Naive B cell (primary cell): ENCODE measurements around the gene GJB2. TPM values are rescaled to one million over a fixed set of nuclear protein-coding genes. Genes with fewer than 3 reads are reported as not detected.
A peak's percentile ranks its signal among the peaks of the same experiment; 100 is the strongest.

Experiments used
- ATAC-seq, 2 donors: fragments of 150-1000 bp; cut with Tn5 transposase; 2 replicates each; pipeline ENCODE4 v1.10.0; 2021; ENCODE audit warnings: low read depth in 2 of 2, mild to moderate bottlenecking in 2 of 2, moderate library complexity in 2 of 2
- DNase-seq: peaks from one replicate; pipeline ENCODE4 v3.0.0; 2022
- H3K27ac Mint-ChIP-seq, 6 donors: one replicate each; pipeline ENCODE4 v1.8.0; 2020 to 2022; ENCODE audit warnings: mild to moderate bottlenecking in 6 of 6, mixed read lengths in 6 of 6, moderate library complexity in 5 of 6, inconsistent platforms in 2 of 6
- H3K27me3 Mint-ChIP-seq, 3 donors: one replicate each; pipeline ENCODE4 v1.8.0; 2021 to 2022; ENCODE audit warnings: mixed read lengths in 3 of 3, mild to moderate bottlenecking in 1 of 3
- H3K36me3 Mint-ChIP-seq, 2 donors: one replicate each; pipeline ENCODE4 v1.8.0; 2020 to 2022; ENCODE audit warnings: mixed read lengths in 2 of 2, inconsistent platforms in 1 of 2, mild to moderate bottlenecking in 1 of 2
- H3K4me1 Mint-ChIP-seq, 3 donors: one replicate each; pipeline ENCODE4 v1.8.0; 2020 to 2022; ENCODE audit warnings: mixed read lengths in 3 of 3, inconsistent platforms in 1 of 3, mild to moderate bottlenecking in 1 of 3, moderate library complexity in 1 of 3
- H3K4me3 Mint-ChIP-seq, 8 donors: one replicate each; pipeline ENCODE4 v1.8.0; 2020 to 2022; ENCODE audit warnings: mild to moderate bottlenecking in 8 of 8, mixed read lengths in 8 of 8, moderate library complexity in 8 of 8, inconsistent platforms in 2 of 8
- H3K9me3 Mint-ChIP-seq, 7 donors: one replicate each; pipeline ENCODE4 v1.8.0; 2020 to 2022; ENCODE audit warnings: mixed read lengths in 7 of 7, mild to moderate bottlenecking in 5 of 7, inconsistent platforms in 2 of 7, moderate library complexity in 1 of 7
- polyA plus RNA-seq, 6 donors: library from polyadenylated mRNA; unstranded; fragments of 300-500 nt; fragmentation: Illumina TruSeq; gene quantifications; one replicate each; pipeline ENCODE4 v1.2.3, GENCODE V29; 2021; ENCODE audit warnings: low read depth in 6 of 6

The GJB2 gene
- not detected for polyA plus RNA-seq

- ATAC-seq (peak in 1 of 2 donors; percentile 18), DNase-seq (no peak)
- Mint-ChIP-seq H3K4me3 (peak within 1 kb of the TSS; percentile 78 to 90 (median 83)), H3K27me3 (peaks cover 53 to 63% (median 59%) of the 10 kb centered on the region in 3 donors), H3K9me3 (peaks cover 0 to 2% (median 0%) of the 10 kb centered on the region in 7 donors), H3K27ac (no peak within 1 kb of the TSS), H3K36me3 (no peaks in the 10 kb centered on the region), H3K4me1 (peaks cover 19 to 22% (median 20%) of the 10 kb centered on the region in 3 donors)
Observed at GRCh38 chr13:20192836-20193161, at the start of gene GJB2. Gene GJB2 (minus strand): TSS chr13:20192938. CDS start chr13:20189581, 3,357 bp downstream.

- H3K9me3 Mint-ChIP-seq, result peaks cover 0 to 9% (median 0%) of the 10 kb centered on the region in 7 donors
- no peak overlapping the region for H3K27ac Mint-ChIP-seq
Observed at GRCh38 chr13:20241593-20241992, 48.9 kb upstream of the GJB2 start.

GRCh38 chr13:20239748-20240147 is 47.0 kb upstream of the GJB2 start:
- peak overlapping the region in 1 of 6 donors; percentile 7 for H3K27ac Mint-ChIP-seq
- H3K4me3 Mint-ChIP-seq, result no peak overlapping the region
- peaks cover 0 to 9% (median 0%) of the 10 kb centered on the region in 7 donors for H3K9me3 Mint-ChIP-seq
- ATAC-seq (no peak), DNase-seq (no peak)
- H3K4me1 Mint-ChIP-seq, result no peaks in the 10 kb centered on the region
- peaks cover 32 to 65% (median 54%) of the 10 kb centered on the region in 3 donors for H3K27me3 Mint-ChIP-seq
- no peaks in the 10 kb centered on the region for H3K36me3 Mint-ChIP-seq

More at GRCh38 chr13:20241593-20241992, 48.9 kb upstream of the GJB2 start:
- Mint-ChIP-seq H3K27me3 (peaks cover 29 to 52% (median 51%) of the 10 kb centered on the region in 3 donors), H3K4me1 (no peaks in the 10 kb centered on the region), H3K4me3 (no peak overlapping the region), H3K36me3 (no peaks in the 10 kb centered on the region)
- ATAC-seq, result no peak
- DNase-seq, result no peak

- no peaks in the 10 kb centered on the region for H3K9me3 Mint-ChIP-seq
Observed at GRCh38 chr13:20232556-20233277, 40.0 kb upstream of the GJB2 start.

GRCh38 chr13:20231839-20232555 is 39.3 kb upstream of the GJB2 start, which contains the start of gene GJB6:
Gene GJB6 (minus strand): TSS chr13:20232319. CDS start chr13:20223480, 8,839 bp downstream.
- peak within 1 kb of the TSS in 2 of 6 donors; percentile 15 to 85 for H3K27ac Mint-ChIP-seq

More at GRCh38 chr13:20232556-20233277, 40.0 kb upstream of the GJB2 start:
- Mint-ChIP-seq H3K4me1 (peaks cover 0 to 14% (median 8%) of the 10 kb centered on the region in 3 donors), H3K27me3 (peaks cover 48 to 57% (median 55%) of the 10 kb centered on the region in 3 donors), H3K27ac (no peak overlapping the region), H3K36me3 (no peaks in the 10 kb centered on the region), H3K4me3 (peak overlapping the region in 4 of 8 donors; percentile 12 to 59 (median 36))
- ATAC-seq (no peak), DNase-seq (no peak)

GRCh38 chr13:20230913-20231838 is 38.4 kb upstream of the GJB2 start:
- no peak for ATAC-seq
- Mint-ChIP-seq H3K9me3 (no peaks in the 10 kb centered on the region), H3K4me1 (peaks cover 0 to 14% (median 8%) of the 10 kb centered on the region in 3 donors), H3K36me3 (no peaks in the 10 kb centered on the region), H3K4me3 (peak overlapping the region; percentile 29 to 84 (median 74)), H3K27me3 (peaks cover 44 to 58% (median 47%) of the 10 kb centered on the region in 3 donors), H3K27ac (peak overlapping the region in 2 of 6 donors; percentile 15 to 85)
- DNase-seq, result no peak

More at GRCh38 chr13:20231839-20232555, 39.3 kb upstream of the GJB2 start, which contains the start of gene GJB6:
- ATAC-seq, result peak; percentile 21 to 35
- peaks cover 47 to 57% (median 49%) of the 10 kb centered on the region in 3 donors for H3K27me3 Mint-ChIP-seq
- H3K36me3 Mint-ChIP-seq, result no peaks in the 10 kb centered on the region
- H3K9me3 Mint-ChIP-seq, result no peaks in the 10 kb centered on the region
- peak within 1 kb of the TSS; percentile 29 to 84 (median 74) for H3K4me3 Mint-ChIP-seq
- DNase-seq, result peak; percentile 14
- peaks cover 0 to 14% (median 8%) of the 10 kb centered on the region in 3 donors for H3K4me1 Mint-ChIP-seq

- H3K4me1 Mint-ChIP-seq, result peaks cover 0 to 12% (median 8%) of the 10 kb centered on the region in 3 donors
- ATAC-seq (no peak), DNase-seq (no peak)
- no peak overlapping the region for H3K27ac Mint-ChIP-seq
- H3K27me3 Mint-ChIP-seq, result peaks cover 32 to 43% (median 40%) of the 10 kb centered on the region in 3 donors
- no peak overlapping the region for H3K4me3 Mint-ChIP-seq
- H3K36me3 Mint-ChIP-seq, result no peaks in the 10 kb centered on the region
- H3K9me3 Mint-ChIP-seq, result no peaks in the 10 kb centered on the region
Observed at GRCh38 chr13:20227730-20228129, 35.0 kb upstream of the GJB2 start.

GRCh38 chr13:20227288-20227687 is 34.5 kb upstream of the GJB2 start:
- no peak for DNase-seq
- Mint-ChIP-seq H3K27me3 (peaks cover 31 to 40% (median 39%) of the 10 kb centered on the region in 3 donors), H3K4me1 (peaks cover 0 to 11% (median 8%) of the 10 kb centered on the region in 3 donors), H3K27ac (no peak overlapping the region), H3K4me3 (no peak overlapping the region), H3K9me3 (no peaks in the 10 kb centered on the region), H3K36me3 (no peaks in the 10 kb centered on the region)
- ATAC-seq, result no peak

GRCh38 chr13:20222553-20222952 is 29.8 kb upstream of the GJB2 start:
- DNase-seq (no peak), ATAC-seq (no peak)
- Mint-ChIP-seq H3K27ac (no peak overlapping the region), H3K27me3 (peaks cover 6 to 19% (median 19%) of the 10 kb centered on the region in 3 donors), H3K4me1 (peaks cover 0 to 4% (median 3%) of the 10 kb centered on the region in 3 donors), H3K4me3 (no peak overlapping the region), H3K36me3 (no peaks in the 10 kb centered on the region), H3K9me3 (peaks cover 0 to 3% (median 0%) of the 10 kb centered on the region in 7 donors)

GRCh38 chr13:20221772-20222171 is 29.0 kb upstream of the GJB2 start:
- Mint-ChIP-seq H3K27me3 (peaks cover 6 to 19% (median 11%) of the 10 kb centered on the region in 3 donors), H3K27ac (no peak overlapping the region), H3K4me1 (peaks cover 0 to 4% (median 3%) of the 10 kb centered on the region in 3 donors), H3K9me3 (peaks cover 0 to 3% (median 0%) of the 10 kb centered on the region in 7 donors), H3K4me3 (no peak overlapping the region), H3K36me3 (no peaks in the 10 kb centered on the region)
- DNase-seq (no peak), ATAC-seq (no peak)

- no peak for ATAC-seq
- DNase-seq, result no peak
- no peak overlapping the region for H3K4me3 Mint-ChIP-seq
- H3K4me1 Mint-ChIP-seq, result peaks cover 0 to 4% (median 3%) of the 10 kb centered on the region in 3 donors
- H3K27ac Mint-ChIP-seq, result no peak overlapping the region
- H3K36me3 Mint-ChIP-seq, result no peaks in the 10 kb centered on the region
- H3K9me3 Mint-ChIP-seq, result peaks cover 0 to 3% (median 0%) of the 10 kb centered on the region in 7 donors
- H3K27me3 Mint-ChIP-seq, result peaks cover 6 to 11% (median 7%) of the 10 kb centered on the region in 3 donors
Observed at GRCh38 chr13:20219577-20219976, 26.8 kb upstream of the GJB2 start.

- no peak overlapping the region for H3K27ac Mint-ChIP-seq
- ATAC-seq (no peak), DNase-seq (no peak)
- H3K27me3 Mint-ChIP-seq, result peaks cover 6 to 18% (median 9%) of the 10 kb centered on the region in 3 donors
- H3K4me3 Mint-ChIP-seq, result no peak overlapping the region
- H3K9me3 Mint-ChIP-seq, result peaks cover 0 to 16% (median 7%) of the 10 kb centered on the region in 7 donors
- H3K36me3 Mint-ChIP-seq, result peaks cover 0 to 3% of the 10 kb centered on the region in 2 donors
- peaks cover 0 to 4% (median 3%) of the 10 kb centered on the region in 3 donors for H3K4me1 Mint-ChIP-seq
Observed at GRCh38 chr13:20217168-20217567, 24.4 kb upstream of the GJB2 start.
